ENCODE measurements around the gene GRIN2C.

Gene GRIN2C

DNA sequence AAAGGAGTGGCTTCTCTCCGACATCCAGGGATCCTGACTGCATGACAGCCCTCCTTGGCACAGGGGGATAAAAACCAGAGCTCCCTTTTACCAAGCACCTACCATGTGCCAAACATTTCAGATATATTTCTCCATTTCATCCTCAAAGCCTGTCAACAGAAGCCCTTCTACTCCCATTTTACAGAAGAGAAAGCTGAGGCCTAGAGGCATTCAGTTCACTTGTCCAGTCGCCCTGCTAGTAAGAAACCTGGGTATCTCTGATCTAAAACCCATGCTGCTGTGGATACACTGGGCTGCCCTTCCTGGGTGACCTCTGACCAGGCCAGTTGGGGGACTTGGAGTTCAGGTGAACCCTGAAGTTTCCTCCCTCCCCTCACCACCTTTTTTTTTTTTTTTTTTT is 19.0 kb upstream of the GRIN2C start:
- Histone ChIP-seq H3K79me2 (ENCODE audit: insufficient read depth, low read length) (no peaks in the 10 kb centered on the region), H4K20me1 (ENCODE audit: insufficient read depth, low read length) (no peaks in the 10 kb centered on the region), H3F3A (ENCODE audit: insufficient read depth, low read length) (no peaks in the 10 kb centered on the region), H3K9me3 (ENCODE audit: low read length) (no peaks in the 10 kb centered on the region), H3K36me3 (ENCODE audit: insufficient read depth, low read length) (no peaks in the 10 kb centered on the region), H3K27ac (ENCODE audit: low read depth, low read length, poor library complexity, severe bottlenecking) (no peak overlapping the region), H3K27me3 (ENCODE audit: insufficient read depth, low read length) (peaks cover 10% of the 10 kb centered on the region; the same call in 1 of the 2 replicates), H3K4me1 (ENCODE audit: insufficient read depth, low read length, severe bottlenecking) (peaks cover 6% of the 10 kb centered on the region), H3K9ac (ENCODE audit: low read length) (no peak overlapping the region), H3K4me3 (ENCODE audit: low read depth, low read length, poor library complexity, severe bottlenecking) (no peak overlapping the region), H3K9me2 (ENCODE audit: low read depth, low read length) (no peaks in the 10 kb centered on the region), H3K4me2 (ENCODE audit: low read length) (no peak overlapping the region), H2AFZ (ENCODE audit: low read length) (no peak overlapping the region)
- no peak for TF ChIP-seq EZH2 (IDR thresholded peaks at IDR 0.05; ENCODE audit: borderline replicate concordance, low read length)
- TF ChIP-seq, protein P1, sequence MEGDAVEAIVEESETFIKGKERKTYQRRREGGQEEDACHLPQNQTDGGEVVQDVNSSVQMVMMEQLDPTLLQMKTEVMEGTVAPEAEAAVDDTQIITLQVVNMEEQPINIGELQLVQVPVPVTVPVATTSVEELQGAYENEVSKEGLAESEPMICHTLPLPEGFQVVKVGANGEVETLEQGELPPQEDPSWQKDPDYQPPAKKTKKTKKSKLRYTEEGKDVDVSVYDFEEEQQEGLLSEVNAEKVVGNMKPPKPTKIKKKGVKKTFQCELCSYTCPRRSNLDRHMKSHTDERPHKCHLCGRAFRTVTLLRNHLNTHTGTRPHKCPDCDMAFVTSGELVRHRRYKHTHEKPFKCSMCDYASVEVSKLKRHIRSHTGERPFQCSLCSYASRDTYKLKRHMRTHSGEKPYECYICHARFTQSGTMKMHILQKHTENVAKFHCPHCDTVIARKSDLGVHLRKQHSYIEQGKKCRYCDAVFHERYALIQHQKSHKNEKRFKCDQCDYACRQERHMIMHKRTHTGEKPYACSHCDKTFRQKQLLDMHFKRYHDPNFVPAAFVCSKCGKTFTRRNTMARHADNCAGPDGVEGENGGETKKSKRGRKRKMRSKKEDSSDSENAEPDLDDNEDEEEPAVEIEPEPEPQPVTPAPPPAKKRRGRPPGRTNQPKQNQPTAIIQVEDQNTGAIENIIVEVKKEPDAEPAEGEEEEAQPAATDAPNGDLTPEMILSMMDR (IDR thresholded peaks at IDR 0.05; ENCODE audit: low read length), result no peak

DNA sequence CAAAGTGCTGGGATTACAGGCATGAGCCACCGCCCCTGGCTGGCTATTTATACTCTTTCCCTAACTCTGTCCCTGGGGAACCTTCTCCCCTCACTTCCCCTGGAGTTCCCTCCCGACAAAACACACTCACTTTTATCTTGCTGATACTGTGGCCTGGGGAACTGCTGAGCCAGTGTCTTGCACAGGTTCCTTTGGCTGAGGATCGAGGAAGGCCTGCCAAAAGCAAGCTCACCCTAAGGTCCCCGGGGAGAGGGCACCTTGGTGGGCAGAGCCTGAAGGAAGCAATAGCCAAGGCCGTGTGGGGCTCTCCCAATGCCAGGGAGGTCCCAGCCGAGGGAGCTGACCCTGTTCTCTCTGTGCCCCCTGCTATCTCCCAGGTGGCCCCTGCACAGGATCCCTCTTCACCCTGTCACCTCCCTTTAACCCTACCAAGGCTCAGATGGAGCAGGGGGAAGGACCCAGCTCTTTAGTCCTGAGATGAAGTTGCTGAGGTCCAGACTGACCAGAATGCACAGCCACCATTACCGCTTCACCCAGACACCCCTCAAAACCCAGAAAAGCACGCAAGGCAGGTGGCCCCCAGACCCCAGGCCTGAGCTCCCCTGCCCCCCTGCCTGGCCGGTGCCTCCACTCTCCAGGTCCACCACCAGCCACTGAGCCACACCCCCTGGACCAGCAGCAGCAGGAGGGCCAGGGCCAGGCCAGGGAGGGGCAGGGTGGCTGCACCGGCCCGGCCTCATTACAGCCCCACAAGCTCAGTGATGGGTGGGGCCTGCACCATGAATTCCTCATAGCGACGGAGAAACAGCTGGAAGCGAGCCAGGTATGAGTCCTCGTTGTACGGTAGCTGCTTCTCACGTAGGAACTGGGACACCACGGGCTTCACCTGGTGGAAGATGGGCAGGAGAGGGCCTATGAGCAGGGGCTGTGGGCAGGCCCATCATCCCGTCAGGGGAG is 18.2 kb upstream of the GRIN2C start:
- no peak overlapping the region for H2AFZ ChIP-seq (ENCODE audit: low read length)
- H3K79me2 ChIP-seq (ENCODE audit: insufficient read depth, low read length), result no peaks in the 10 kb centered on the region
- no peaks in the 10 kb centered on the region for H3F3A ChIP-seq (ENCODE audit: insufficient read depth, low read length)
- no peaks in the 10 kb centered on the region for H4K20me1 ChIP-seq (ENCODE audit: insufficient read depth, low read length)
- H3K4me3 ChIP-seq (ENCODE audit: low read depth, low read length, poor library complexity, severe bottlenecking), result no peak overlapping the region
- H3K9ac ChIP-seq (ENCODE audit: low read length), result no peak overlapping the region
- no peaks in the 10 kb centered on the region for H3K36me3 ChIP-seq (ENCODE audit: insufficient read depth, low read length)
- H3K27ac ChIP-seq (ENCODE audit: low read depth, low read length, poor library complexity, severe bottlenecking), result no peak overlapping the region
- no peaks in the 10 kb centered on the region for H3K9me3 ChIP-seq (ENCODE audit: low read length)
- H3K27me3 ChIP-seq (ENCODE audit: insufficient read depth, low read length), result peaks cover 6% of the 10 kb centered on the region; the same call in 1 of the 2 replicates
- peaks cover 8% of the 10 kb centered on the region for H3K4me1 ChIP-seq (ENCODE audit: insufficient read depth, low read length, severe bottlenecking)
- no peak overlapping the region for H3K4me2 ChIP-seq (ENCODE audit: low read length)
- TF ChIP-seq EZH2 (IDR thresholded peaks at IDR 0.05; ENCODE audit: borderline replicate concordance, low read length), result no peak
- TF ChIP-seq, protein P1 (IDR thresholded peaks at IDR 0.05; ENCODE audit: low read length), result no peak
- no peaks in the 10 kb centered on the region for H3K9me2 ChIP-seq (ENCODE audit: low read depth, low read length)

DNA sequence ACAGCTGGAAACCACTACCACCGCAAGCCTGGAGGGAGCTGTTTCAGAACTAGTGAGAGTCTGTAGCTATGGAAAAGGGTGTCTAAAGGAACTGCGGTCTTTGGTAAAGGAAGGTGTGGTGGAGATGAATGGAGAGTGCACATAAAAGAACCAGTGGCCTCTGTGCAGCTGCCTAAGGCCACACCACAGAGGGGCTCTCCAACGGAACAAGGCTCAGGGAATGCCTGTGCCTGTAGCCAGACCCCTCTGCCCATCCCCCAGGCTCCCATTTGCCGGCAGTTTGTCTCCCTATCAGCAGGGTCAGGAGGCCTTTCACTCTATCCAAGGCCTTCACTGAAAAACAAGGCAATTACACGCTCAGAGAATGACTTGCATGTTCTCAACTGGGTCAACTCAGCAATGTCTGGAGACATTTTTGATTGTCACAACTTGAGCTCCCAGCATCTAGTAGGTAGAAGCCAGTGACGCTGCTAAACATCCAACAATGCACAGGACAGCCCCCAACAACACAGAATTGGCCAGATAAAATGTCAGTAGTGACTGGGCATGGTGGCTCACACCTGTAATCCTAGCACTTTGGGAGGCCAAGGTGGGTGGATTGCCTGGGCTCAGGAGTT is 16.4 kb upstream of the GRIN2C start:
- Histone ChIP-seq H3K27me3 (ENCODE audit: insufficient read depth, low read length) (no peaks in the 10 kb centered on the region), H3K9ac (ENCODE audit: low read length) (no peak overlapping the region), H3K79me2 (ENCODE audit: insufficient read depth, low read length) (no peaks in the 10 kb centered on the region), H3K9me3 (ENCODE audit: low read length) (no peaks in the 10 kb centered on the region), H2AFZ (ENCODE audit: low read length) (no peak overlapping the region), H3K4me1 (ENCODE audit: insufficient read depth, low read length, severe bottlenecking) (peaks cover 15% of the 10 kb centered on the region), H3K4me2 (ENCODE audit: low read length) (no peak overlapping the region), H3K4me3 (ENCODE audit: low read depth, low read length, poor library complexity, severe bottlenecking) (no peak overlapping the region), H3K27ac (ENCODE audit: low read depth, low read length, poor library complexity, severe bottlenecking) (no peak overlapping the region), H3K36me3 (ENCODE audit: insufficient read depth, low read length) (no peaks in the 10 kb centered on the region), H3K9me2 (ENCODE audit: low read depth, low read length) (no peaks in the 10 kb centered on the region), H4K20me1 (ENCODE audit: insufficient read depth, low read length) (no peaks in the 10 kb centered on the region), H3F3A (ENCODE audit: insufficient read depth, low read length) (no peaks in the 10 kb centered on the region)
- TF ChIP-seq, protein P1 (IDR thresholded peaks at IDR 0.05; ENCODE audit: low read length), result no peak
- no peak for TF ChIP-seq EZH2 (IDR thresholded peaks at IDR 0.05; ENCODE audit: borderline replicate concordance, low read length)

All from OCI-LY1 (cell line).